Aorta (tissue), 5 donors: ENCODE data around the gene HAUS3. TPM values are rescaled to one million over a fixed set of nuclear protein-coding genes. Genes with fewer than 3 reads are reported as not detected.
"Not testable (repeated sequence)": the region's sequence is repeated elsewhere in the genome, so short reads cannot be mapped to it uniquely, and the experiment has no call there.

Experiments used
- ATAC-seq: fragments of 200-7000 bp; cut with Tn5 transposase; one replicate; pipeline ENCODE4 v1.9.1; 2022; ENCODE audit warnings: moderate library complexity; ENCODE audit not compliant: low FRiP score
- DNase-seq, 2 donors: peaks; one replicate each; pipeline ENCODE4 v3.0.0-alpha.2; 2020
- H3K27ac ChIP-seq, 2 donors: one replicate each; pipeline ENCODE4 v1.5.1; 2013; ENCODE audit warnings: low read length in 2 of 2, mild to moderate bottlenecking in 2 of 2, moderate library complexity in 2 of 2, control low read depth in 1 of 2, inconsistent platforms in 1 of 2, low read depth in 1 of 2
- H3K27me3 ChIP-seq, 2 donors: one replicate each; pipeline ENCODE4 v1.6.1; 2013; ENCODE audit warnings: control low read depth in 1 of 2, low read length in 1 of 2, mild to moderate bottlenecking in 1 of 2, moderate library complexity in 1 of 2; ENCODE audit not compliant: insufficient read depth in 2 of 2, control insufficient read depth in 1 of 2
- H3K36me3 ChIP-seq, 2 donors: one replicate each; pipeline ENCODE4 v1.6.1; 2013; ENCODE audit warnings: control low read depth in 1 of 2, low read length in 1 of 2, mild to moderate bottlenecking in 1 of 2; ENCODE audit not compliant: insufficient read depth in 2 of 2, control insufficient read depth in 1 of 2
- H3K4me1 ChIP-seq, 2 donors: one replicate each; pipeline ENCODE4 v1.6.1; 2013; ENCODE audit warnings: low read length in 2 of 2, control low read depth in 1 of 2, mild to moderate bottlenecking in 1 of 2, moderate library complexity in 1 of 2; ENCODE audit not compliant: insufficient read depth in 2 of 2, control insufficient read depth in 1 of 2
- H3K4me3 ChIP-seq, 2 donors: one replicate each; pipeline ENCODE4 v1.5.1; 2013; ENCODE audit warnings: low read length in 2 of 2, control low read depth in 1 of 2, mild to moderate bottlenecking in 1 of 2
- H3K9me3 ChIP-seq: one replicate; pipeline ENCODE4 v1.6.1; 2013; ENCODE audit warnings: mild to moderate bottlenecking, low read length; ENCODE audit not compliant: control insufficient read depth
- WGBS, 2 donors: extraction: QIAGEN DNeasy Blood & Tissue Kit; methylation state at CpG; one replicate each; pipeline ENCODE4 v1.1.7; 2013; 5-methylcytosine and 5-hydroxymethylcytosine counted together
- intact Hi-C, 2 donors: fragments of 100-400 bp; cut with DNase I; formaldehyde crosslinking; loops; one replicate each; pipeline versions ENCODE4 v1.14.2 to v1.15.0; 2022
- polyA plus RNA-seq, 2 donors: library from polyadenylated mRNA; stranded (reverse); fragments of 200-250 nt; gene quantifications; one replicate each; pipeline ENCODE4 v1.2.3, GENCODE V29; 2013
- total RNA-seq, 2 donors: library from RNA; stranded (reverse); fragmentation: NEBNext Ultra II Directional; extraction: Animal tissue kit (Norgen Biotek cat#: 25700); gene quantifications; one replicate each; pipeline ENCODE4 v1.2.1, GENCODE V29; 2021
- donor health status: healthy with polysubstance abuse.
- donor health status: Bipolar disorder and iron deficiency.
- donor health status: DM: no; HTN: no; CAD: no.
- donor health status: DM: no; HTN: no; CAD: no.
- donor health status: DM: yes; HTN: yes; CAD: no.

HAUS3 gene
- total and polyA plus RNA-seq, 4 donors: 3.8 to 16.2 (median 10.1) TPM

DNA sequence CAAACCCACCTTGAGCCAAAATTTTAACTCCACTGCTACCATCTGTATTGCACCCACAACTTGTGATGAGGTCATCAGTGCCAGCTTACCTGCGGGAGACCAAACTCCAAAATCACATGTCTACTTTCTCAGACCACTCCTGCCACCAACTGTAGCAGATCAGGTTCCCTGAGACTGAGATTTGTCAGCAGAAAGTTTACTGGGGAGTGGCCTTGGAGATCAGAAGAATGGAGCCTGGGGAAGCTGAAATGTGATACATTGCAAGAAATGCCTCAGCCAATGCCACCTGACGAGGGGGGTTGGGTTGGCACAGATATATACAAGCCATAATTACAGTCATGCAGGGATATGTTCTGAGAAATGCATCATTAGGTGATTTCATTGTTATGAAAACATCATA, 19.1 kb downstream of the HAUS3 start:
- Histone ChIP-seq H3K27ac (no peak overlapping the region), H3K27me3 (no peaks in the 10 kb centered on the region), H3K4me1 (no peaks in the 10 kb centered on the region), H3K36me3 (no peaks in the 10 kb centered on the region), H3K9me3 (no peaks in the 10 kb centered on the region), H3K4me3 (no peak overlapping the region)
- DNase-seq (no peak), ATAC-seq (no peak)
- intact Hi-C loops: loop anchor here (5.0 kb wide), 2 partner anchors 214 to 244 kb away; partner anchors contain the start of gene RNF4 (in 1 of the 2)
- WGBS, 2 donors: 90 to 96% methylated on average over 2 of the region's 2 CpGs

DNA sequence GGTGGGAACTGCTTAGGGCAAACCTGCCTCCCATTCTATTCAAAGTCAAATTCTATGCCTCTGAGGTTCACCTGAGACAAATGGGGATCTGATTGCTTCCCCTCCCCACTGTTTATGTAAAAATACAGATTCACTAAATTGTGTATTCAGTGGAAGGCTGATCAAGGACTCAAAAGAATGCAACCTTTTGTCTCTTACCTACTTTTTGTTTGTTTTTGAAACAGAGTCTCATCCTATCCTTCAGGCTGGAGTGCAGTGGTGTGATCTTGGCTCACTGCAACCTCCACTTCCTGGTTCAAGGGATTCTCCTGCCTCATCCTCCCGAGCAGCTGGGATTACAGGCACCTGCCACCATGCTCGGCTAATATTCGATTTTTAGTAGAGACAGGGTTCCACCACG, 20.5 kb downstream of the HAUS3 start:
- H3K4me3 ChIP-seq, ATAC-seq, H3K27ac ChIP-seq, H3K9me3 ChIP-seq, H3K4me1 ChIP-seq, H3K36me3 ChIP-seq, H3K27me3 ChIP-seq, DNase-seq: not testable (repeated sequence)
- WGBS, 2 donors: 64 to 66% methylated on average over 4 of the region's 4 CpGs
- intact Hi-C loops: loop anchor here (5.0 kb wide), 2 partner anchors 216 to 246 kb away; partner anchors contain the start of gene RNF4 (in 1 of the 2)

DNA sequence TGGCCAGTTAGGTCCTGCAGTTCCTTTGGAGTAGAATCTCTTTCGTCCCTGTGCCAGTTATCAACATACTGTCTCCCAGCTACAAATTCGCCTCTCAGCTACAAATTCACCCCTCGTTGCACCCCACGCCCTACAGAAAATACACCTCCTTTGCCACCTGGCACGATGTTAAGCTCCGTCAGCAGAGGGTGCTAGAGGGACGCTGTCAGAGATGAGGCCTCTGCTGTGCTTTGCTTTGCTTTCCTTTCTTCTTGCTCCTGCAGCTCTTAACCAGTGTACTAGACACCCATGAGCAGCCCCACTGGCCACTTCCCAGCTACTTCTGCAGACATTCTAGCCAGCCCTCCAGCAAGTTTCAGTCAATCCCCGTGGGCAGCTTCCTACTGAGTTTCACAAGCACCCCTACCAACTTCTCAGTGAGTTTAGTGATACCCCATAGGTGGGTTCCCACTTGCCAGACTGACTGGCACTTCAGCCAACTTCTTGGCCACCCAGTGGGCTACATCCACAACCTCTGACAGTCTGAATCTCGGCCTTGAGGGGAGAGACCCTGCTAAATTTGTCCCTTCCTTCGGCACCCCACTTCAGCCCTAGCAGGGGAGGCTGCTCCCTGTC, 21.8 kb downstream of the HAUS3 start:
- intact Hi-C loops: loop anchor here (5.0 kb wide), 2 partner anchors 217 to 247 kb away; partner anchors contain the start of gene RNF4 (in 1 of the 2)
- peak; percentile 74 to 87 for DNase-seq

DNA sequence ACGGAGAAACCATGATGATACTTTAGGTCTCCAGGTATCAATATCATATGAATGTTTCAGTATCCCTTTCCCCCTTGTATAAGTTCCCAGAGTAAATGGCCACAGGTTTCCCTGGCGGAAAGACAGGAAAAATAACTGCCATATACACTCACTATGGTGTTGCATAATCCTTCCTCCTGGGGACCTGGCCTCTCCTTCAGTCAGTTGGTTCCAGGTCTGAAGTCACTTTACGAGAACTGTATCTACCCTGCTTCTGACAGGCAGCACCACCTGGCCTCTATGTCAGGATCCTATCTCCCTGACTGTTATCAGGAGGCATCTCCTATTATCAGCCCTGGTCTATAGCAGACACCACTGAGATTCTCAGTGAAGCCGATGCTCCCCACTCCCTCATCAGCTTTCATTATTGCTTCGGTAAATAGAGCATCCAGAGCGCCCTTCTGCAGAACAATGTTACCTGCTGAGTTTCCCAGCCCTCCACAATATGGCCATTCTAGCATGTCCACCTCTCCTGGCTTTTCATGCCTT, 22.6 kb downstream of the HAUS3 start:
- DNase-seq: no peak
- Histone ChIP-seq H3K4me3 (no peak overlapping the region), H3K4me1 (no peaks in the 10 kb centered on the region), H3K9me3 (no peaks in the 10 kb centered on the region), H3K36me3 (no peaks in the 10 kb centered on the region), H3K27ac (no peak overlapping the region), H3K27me3 (no peaks in the 10 kb centered on the region)
- ATAC-seq: no peak
- intact Hi-C loops: loop anchor here in 1 of 2 donors (2.0 kb wide), 1 partner anchor 244 kb away; no protein-coding TSS in a partner anchor
- 91% methylated on average over 6 of the region's 6 CpGs for WGBS, 2 donors

More for the DNA sequence above, 21.8 kb downstream of the HAUS3 start:
- Histone ChIP-seq H3K4me1 (no peaks in the 10 kb centered on the region), H3K27ac (no peak overlapping the region), H3K27me3 (no peaks in the 10 kb centered on the region), H3K4me3 (no peak overlapping the region), H3K9me3 (no peaks in the 10 kb centered on the region), H3K36me3 (no peaks in the 10 kb centered on the region)
- WGBS, 2 donors: 8% methylated on average over 10 of the region's 10 CpGs
- peak; percentile 90 for ATAC-seq

- H3K27me3 ChIP-seq: no peaks in the 10 kb centered on the region
- ATAC-seq (no peak), DNase-seq (no peak)
- WGBS, 2 donors: 89 to 96% methylated on average over 1 of the region's 1 CpG
- H3K4me3 ChIP-seq: no peak overlapping the region
- no peaks in the 10 kb centered on the region for H3K9me3 ChIP-seq
- no peaks in the 10 kb centered on the region for H3K36me3 ChIP-seq
- no peaks in the 10 kb centered on the region for H3K4me1 ChIP-seq
- intact Hi-C loops: loop anchor here in 1 of 2 donors (2.0 kb wide), 1 partner anchor 244 kb away; no protein-coding TSS in a partner anchor
- no peak overlapping the region for H3K27ac ChIP-seq
These were observed 23.5 kb downstream of the HAUS3 start for GRCh38 chr4:2218436-2218835.

DNA sequence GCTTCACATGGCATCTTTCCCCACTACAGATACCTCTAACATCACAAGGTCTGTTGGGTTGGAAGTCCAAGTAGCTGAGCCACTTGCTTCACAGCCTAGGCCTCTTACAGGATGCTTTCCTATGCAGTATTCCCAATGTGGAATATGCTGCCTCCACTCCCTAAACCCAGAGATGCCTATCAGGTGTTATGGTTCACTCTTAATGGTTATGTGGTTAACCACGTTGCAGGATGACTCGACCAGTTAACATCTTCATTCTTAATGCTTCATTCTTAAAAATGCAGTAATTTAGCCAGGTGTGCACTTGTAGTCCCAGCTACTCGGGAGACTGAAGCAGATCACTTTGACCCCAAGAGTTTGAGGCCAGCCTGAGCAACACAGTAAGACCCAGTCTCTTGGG, 24.2 kb downstream of the HAUS3 start:
- 74 to 81% methylated on average over 3 of the region's 3 CpGs for WGBS, 2 donors
- H3K9me3 ChIP-seq: no peaks in the 10 kb centered on the region
- H3K27me3 ChIP-seq: no peaks in the 10 kb centered on the region
- H3K4me3 ChIP-seq: no peak overlapping the region
- ATAC-seq (no peak), DNase-seq (no peak)
- H3K36me3 ChIP-seq: no peaks in the 10 kb centered on the region
- H3K27ac ChIP-seq: no peak overlapping the region
- H3K4me1 ChIP-seq: no peaks in the 10 kb centered on the region
- intact Hi-C loops: loop anchor here in 1 of 2 donors (2.0 kb wide), 1 partner anchor 245 kb away; no protein-coding TSS in a partner anchor

- H3K36me3 ChIP-seq: no peaks in the 10 kb centered on the region
- no peak for ATAC-seq
- H3K27ac ChIP-seq: no peak overlapping the region
- DNase-seq: no peak
- H3K27me3 ChIP-seq: no peaks in the 10 kb centered on the region
- 81 to 85% methylated on average over 1 of the region's 1 CpG for WGBS, 2 donors
- no peaks in the 10 kb centered on the region for H3K4me1 ChIP-seq
- intact Hi-C loops: no loop called here
- no peaks in the 10 kb centered on the region for H3K9me3 ChIP-seq
- no peak overlapping the region for H3K4me3 ChIP-seq
These were observed 29.1 kb downstream of the HAUS3 start for GRCh38 chr4:2212831-2213230.

GRCh38 chr4:2202789-2203188, 39.1 kb downstream of the HAUS3 start:
- H3K9me3 ChIP-seq, intact Hi-C loops, H3K4me1 ChIP-seq, H3K4me3 ChIP-seq, H3K27ac ChIP-seq, DNase-seq, H3K27me3 ChIP-seq, ATAC-seq, H3K36me3 ChIP-seq: not testable (repeated sequence)
- WGBS, 2 donors: 100% methylated on average over 1 of the region's 1 CpG

GRCh38 chr4:2194496-2194895, 47.4 kb downstream of the HAUS3 start:
- ATAC-seq (no peak), DNase-seq (no peak)
- Histone ChIP-seq H3K36me3 (no peaks in the 10 kb centered on the region), H3K27ac (no peak overlapping the region), H3K27me3 (no peaks in the 10 kb centered on the region), H3K9me3 (no peaks in the 10 kb centered on the region), H3K4me3 (no peak overlapping the region), H3K4me1 (no peaks in the 10 kb centered on the region)
- WGBS, 2 donors: 88 to 89% methylated on average over 4 of the region's 4 CpGs
- intact Hi-C loops: no loop called here
